Caco-2 (cell line): ENCODE data around the gene BTAF1. TPM values are rescaled to one million over a fixed set of nuclear protein-coding genes. Genes with fewer than 3 reads are reported as not detected.
"Not testable (repeated sequence)": the region's sequence is repeated elsewhere in the genome, so short reads cannot be mapped to it uniquely, and the experiment has no call there.

Experiments used
- BruUV-seq: library from RNA; stranded (reverse); fragments of 400-500 nt; replicated peaks from 2 replicates; lab custom pipeline; 2021; lab: Mats Ljungman, UMichigan
- CTCF ChIA-PET: fragments of 300-600 bp; sonication (Branson Sonifier 250); formaldehyde crosslinking; loops from one replicate; lab custom pipeline; 2022; ENCODE audit warnings: antibody characterized with exemption; lab: Charles Lee
- POLR2A ChIA-PET: fragments of 300-600 bp; sonication (Branson Sonifier 250); formaldehyde crosslinking; loops from one replicate; lab custom pipeline; 2022; ENCODE audit warnings: antibody characterized with exemption; lab: Charles Lee
- DNase-seq, 2 experiments: peaks; one replicate each; pipeline versions ENCODE4 v3.0.0 to v3.0.0-alpha.2; 2020 to 2022
- H3K27me3 ChIP-seq: replicated peaks from 2 replicates; pipeline ENCODE4 v1.6.0; 2011; ENCODE audit warnings: low read length; ENCODE audit not compliant: control insufficient read depth, insufficient read depth
- H3K36me3 ChIP-seq: 2 replicates; pipeline ENCODE4 v1.5.1; 2011; ENCODE audit warnings: low read length; ENCODE audit not compliant: control insufficient read depth, insufficient read depth
- H3K4me1 ChIP-seq: fragments of 250-450 bp; sonication (Bioruptor Pico); 2 replicates; pipeline ENCODE4 v1.5.1; 2020; ENCODE audit warnings: mild to moderate bottlenecking
- H3K4me3 ChIP-seq: 2 replicates; pipeline ENCODE4 v1.5.1; 2011; ENCODE audit warnings: low read depth, mild to moderate bottlenecking, control low read depth, low read length
- H3K9me3 ChIP-seq: fragments of 250-450 bp; sonication (Bioruptor Pico); 2 replicates; pipeline ENCODE4 v1.5.1; 2020; ENCODE audit warnings: mild to moderate bottlenecking, moderate library complexity
- H3K27ac Mint-ChIP-seq: one replicate; pipeline ENCODE4 v1.8.0; 2022; ENCODE audit warnings: mixed read lengths; ENCODE audit not compliant: unreplicated experiment
- H3K27me3 Mint-ChIP-seq: one replicate; pipeline ENCODE4 v1.8.0; 2022; ENCODE audit warnings: mixed read lengths; ENCODE audit not compliant: insufficient read depth, unreplicated experiment
- H3K36me3 Mint-ChIP-seq: one replicate; pipeline ENCODE4 v1.8.0; 2022; ENCODE audit warnings: mild to moderate bottlenecking, mixed read lengths; ENCODE audit not compliant: insufficient read depth, unreplicated experiment
- H3K4me1 Mint-ChIP-seq: one replicate; pipeline ENCODE4 v1.8.0; 2022; ENCODE audit warnings: low read depth, mixed read lengths; ENCODE audit not compliant: unreplicated experiment
- H3K4me3 Mint-ChIP-seq: one replicate; pipeline ENCODE4 v1.8.0; 2022; ENCODE audit warnings: mild to moderate bottlenecking, moderate library complexity, mixed read lengths; ENCODE audit not compliant: unreplicated experiment
- H3K9me3 Mint-ChIP-seq: one replicate; pipeline ENCODE4 v1.8.0; 2022; ENCODE audit warnings: mixed read lengths; ENCODE audit not compliant: unreplicated experiment
- CTCF ChIP-seq, 2 experiments: fragments of 200-600 bp in 1 of 2; IDR thresholded peaks; 1 replicate in 1 of 2; 2 replicates in 1 of 2; pipeline versions ENCODE4 v1.5.1 to v1.8.0; 2011 to 2022; ENCODE audit warnings: antibody characterized with exemption in 1 of 2, control low read depth in 1 of 2, inconsistent platforms in 1 of 2, low read depth in 1 of 2, low read length in 1 of 2, mild to moderate bottlenecking in 1 of 2, moderate library complexity in 1 of 2; ENCODE audit not compliant: insufficient read depth in 1 of 2, severe bottlenecking in 1 of 2, unreplicated experiment in 1 of 2
- intact Hi-C: fragments of 100-400 bp; cut with micrococcal nuclease; formaldehyde crosslinking; loops from one replicate; pipeline ENCODE4 v1.10.0; 2022; ENCODE audit not compliant: unreplicated experiment
- total RNA-seq: library from RNA; stranded (reverse); gene quantifications from 2 replicates; pipeline ENCODE4 v1.2.3, GENCODE V29; 2022

BTAF1 gene
- total RNA-seq, 1 experiment from 2014 or later: 49.7 TPM

GRCh38 chr10:92027141-92027540 lies 103.6 kb downstream of the BTAF1 start:
- TF ChIP-seq CTCF (IDR thresholded peaks at IDR 0.05; ENCODE audit: insufficient read depth in 1 of 2, low read depth in 1 of 2, low read length in 1 of 2, severe bottlenecking in 1 of 2, unreplicated experiment in 1 of 2): no peak
- H3K36me3 Mint-ChIP-seq: peaks cover 42% of the 10 kb centered on the region
- peaks cover 44% of the 10 kb centered on the region for H3K4me1 ChIP-seq
- ChIA-PET CTCF (no interaction called here), POLR2A (no interaction called here)
- intact Hi-C loops: loop anchor here (10.0 kb wide), 1 partner anchor 1158 kb away; no protein-coding TSS in a partner anchor
- peaks cover 26% of the 10 kb centered on the region for H3K4me1 Mint-ChIP-seq
- H3K4me3 Mint-ChIP-seq: peak overlapping the region; percentile 18
- peaks cover 4% of the 10 kb centered on the region for H3K36me3 ChIP-seq
- peak overlapping the region; percentile 37 for H3K27ac Mint-ChIP-seq
- DNase-seq: peak in 1 of 2 experiments; percentile 15
- H3K9me3 Mint-ChIP-seq: no peaks in the 10 kb centered on the region
- H3K27me3 ChIP-seq: no peaks in the 10 kb centered on the region
- H3K9me3 ChIP-seq: no peaks in the 10 kb centered on the region
- no peak overlapping the region for H3K4me3 ChIP-seq
- no TSS peak for BruUV-seq
- H3K27me3 Mint-ChIP-seq: no peaks in the 10 kb centered on the region

- no peaks in the 10 kb centered on the region; the same call in none of the 2 replicates for H3K36me3 ChIP-seq
Measured at GRCh38 chr10:92031580-92031979, 108.0 kb downstream of the BTAF1 start.

GRCh38 chr10:92033070-92033469 lies 109.5 kb downstream of the BTAF1 start:
- H3K27me3 Mint-ChIP-seq, BruUV-seq, H3K36me3 ChIP-seq, H3K27me3 ChIP-seq, POLR2A ChIA-PET, H3K9me3 Mint-ChIP-seq, H3K4me3 ChIP-seq, intact Hi-C loops: not testable (repeated sequence)
- Mint-ChIP-seq H3K4me3 (peak overlapping the region; percentile 34), H3K36me3 (peaks cover 46% of the 10 kb centered on the region), H3K27ac (peak overlapping the region; percentile 90), H3K4me1 (peaks cover 25% of the 10 kb centered on the region)
- H3K9me3 ChIP-seq: peaks cover 18% of the 10 kb centered on the region
- CTCF ChIA-PET: interaction anchor here (0.5 to 0.6 kb wide), 2 partner anchors 14 to 389 kb away, joined by 3 read pairs; no protein-coding TSS in a partner anchor
- DNase-seq: peak; percentile 83 to 90
- H3K4me1 ChIP-seq: peaks cover 45% of the 10 kb centered on the region

More at GRCh38 chr10:92031580-92031979, 108.0 kb downstream of the BTAF1 start:
- TF ChIP-seq CTCF (IDR thresholded peaks at IDR 0.05; ENCODE audit: insufficient read depth in 1 of 2, low read depth in 1 of 2, low read length in 1 of 2, severe bottlenecking in 1 of 2, unreplicated experiment in 1 of 2): no peak
- ChIA-PET CTCF (no interaction called here), POLR2A (no interaction called here)
- peaks cover 40% of the 10 kb centered on the region for H3K4me1 Mint-ChIP-seq
- Histone ChIP-seq H3K4me3 (no peak overlapping the region), H3K27me3 (no peaks in the 10 kb centered on the region), H3K9me3 (peaks cover 18% of the 10 kb centered on the region), H3K4me1 (peaks cover 60% of the 10 kb centered on the region)
- H3K27ac Mint-ChIP-seq: no peak overlapping the region
- no TSS peak for BruUV-seq
- H3K36me3 Mint-ChIP-seq: peaks cover 50% of the 10 kb centered on the region
- intact Hi-C loops: no loop called here
- H3K9me3 Mint-ChIP-seq: peaks cover 9% of the 10 kb centered on the region
- H3K4me3 Mint-ChIP-seq: no peak overlapping the region
- DNase-seq: no peak
- no peaks in the 10 kb centered on the region for H3K27me3 Mint-ChIP-seq
